PC-3 (cell line): Measurements from ENCODE around the gene LTBP4. TPM values are rescaled to one million over a fixed set of nuclear protein-coding genes. Genes with fewer than 3 reads are reported as not detected.

Source experiments
- ATAC-seq: fragments of 200-7000 bp; cut with Tn5 transposase; 2 replicates; pipeline ENCODE4 v1.9.1; 2020; ENCODE audit warnings: mild to moderate bottlenecking, moderate library complexity
- BruUV-seq: library from RNA; stranded (reverse); fragments of 400-500 nt; replicated peaks from 2 replicates; lab custom pipeline; 2021; lab: Mats Ljungman, UMichigan
- CTCF ChIA-PET: fragments of 300-600 bp; sonication (Branson Sonifier 250); formaldehyde crosslinking; loops from one replicate; lab custom pipeline; 2022; ENCODE audit warnings: antibody characterized with exemption; lab: Charles Lee
- POLR2A ChIA-PET: fragments of 300-600 bp; sonication (Branson Sonifier 250); formaldehyde crosslinking; loops from one replicate; lab custom pipeline; 2022; ENCODE audit warnings: antibody characterized with exemption; ENCODE audit not compliant: unreplicated experiment; lab: Charles Lee
- DNase-seq: peaks from one replicate; pipeline ENCODE4 v3.0.0-alpha.2; 2015
- H2AFZ ChIP-seq: fragments of 300-600 bp; sonication (generic); 2 replicates; pipeline ENCODE4 v1.6.0; 2016; ENCODE audit warnings: antibody characterized with exemption, low read length
- H3F3A ChIP-seq: fragments of 300-600 bp; sonication (generic); one replicate; pipeline ENCODE4 v1.6.0; 2017; ENCODE audit warnings: antibody characterized with exemption, low read length, control low read depth, mild to moderate bottlenecking; ENCODE audit not compliant: unreplicated experiment
- H3K27ac ChIP-seq: fragments of 300-600 bp; sonication (generic); 2 replicates; pipeline ENCODE4 v1.5.1; 2016; ENCODE audit warnings: mild to moderate bottlenecking, low read length
- H3K27me3 ChIP-seq: fragments of 300-600 bp; sonication (generic); 2 replicates; pipeline ENCODE4 v1.6.1; 2016; ENCODE audit warnings: low read length, mixed read lengths
- H3K36me3 ChIP-seq: fragments of 300-600 bp; sonication (generic); 2 replicates; pipeline ENCODE4 v1.6.1; 2016; ENCODE audit warnings: low read depth, mixed run types, low read length, mixed read lengths
- H3K4me1 ChIP-seq: fragments of 300-600 bp; sonication (generic); 2 replicates; pipeline ENCODE4 v1.5.1; 2016; ENCODE audit warnings: low read length; ENCODE audit not compliant: insufficient read depth
- H3K4me2 ChIP-seq: fragments of 300-600 bp; sonication (generic); 2 replicates; pipeline ENCODE4 v1.6.0; 2016; ENCODE audit warnings: low read length
- H3K4me3 ChIP-seq: fragments of 300-600 bp; sonication (generic); 2 replicates; pipeline ENCODE4 v1.5.1; 2016; ENCODE audit warnings: mild to moderate bottlenecking, low read length, mixed read lengths
- H3K79me2 ChIP-seq: fragments of 300-600 bp; sonication (generic); 2 replicates; pipeline ENCODE4 v1.6.1; 2017; ENCODE audit warnings: low read length, mixed read lengths
- H3K9ac ChIP-seq: fragments of 300-600 bp; sonication (generic); 2 replicates; pipeline ENCODE4 v1.6.0; 2016; ENCODE audit warnings: mild to moderate bottlenecking, low read length
- H3K9me2 ChIP-seq: fragments of 300-600 bp; sonication (generic); replicated peaks from 2 replicates; pipeline ENCODE4 v1.6.1; 2016; ENCODE audit warnings: mixed run types, low read length, mixed read lengths
- H3K9me3 ChIP-seq: fragments of 300-600 bp; sonication (generic); 2 replicates; pipeline ENCODE4 v1.6.1; 2016; ENCODE audit warnings: low read length, mixed read lengths
- H4K20me1 ChIP-seq: fragments of 300-600 bp; sonication (generic); 2 replicates; pipeline ENCODE4 v1.6.1; 2016; ENCODE audit warnings: low read length, mixed read lengths
- CTCF ChIP-seq: fragments of 300-600 bp; sonication (generic); conservative IDR thresholded peaks from 2 replicates; pipeline ENCODE4 v1.5.1; 2017; ENCODE audit warnings: antibody characterized with exemption, low read depth, mild to moderate bottlenecking, low read length
- EZH2 ChIP-seq: fragments of 300-600 bp; sonication (generic); IDR thresholded peaks from one replicate; pipeline ENCODE4 v1.6.1; 2017; ENCODE audit warnings: antibody characterized with exemption, mild to moderate bottlenecking, low read length; ENCODE audit not compliant: unreplicated experiment
- EZH2phosphoT487 ChIP-seq: fragments of 300-600 bp; sonication (generic); IDR thresholded peaks from 2 replicates; pipeline ENCODE4 v1.6.1; 2018; ENCODE audit warnings: mild to moderate bottlenecking, antibody characterized with exemption, low read length, borderline replicate concordance
- intact Hi-C: fragments of 100-400 bp; cut with micrococcal nuclease; formaldehyde crosslinking; loops from 2 replicates; pipeline ENCODE4 v1.9.0; 2023
- total RNA-seq: library from RNA; depleted of rRNA; stranded (reverse); fragments of >200 nt; gene quantifications from 2 replicates; pipeline ENCODE4 v1.2.3, GENCODE V29; 2014

Gene LTBP4
- total RNA-seq, 1 experiment from 2014 or later: 8.9 TPM

GRCh38 chr19:40629346-40629745, 28.2 kb downstream of the LTBP4 start:
- H3K36me3 ChIP-seq: no peaks in the 10 kb centered on the region; the same call in 1 of the 2 replicates
- no peak overlapping the region for H3K27ac ChIP-seq
- H2AFZ ChIP-seq: no peak overlapping the region
- no peak overlapping the region for H3K4me3 ChIP-seq
- H3K4me1 ChIP-seq: peaks cover 21% of the 10 kb centered on the region
- H3K79me2 ChIP-seq: no peaks in the 10 kb centered on the region
- ChIA-PET CTCF (no interaction called here), POLR2A (no interaction called here)
- BruUV-seq: no TSS peak
- ATAC-seq (no peak), DNase-seq (no peak)
- H3K9me2 ChIP-seq: no peaks in the 10 kb centered on the region
- H3K4me2 ChIP-seq: no peak overlapping the region
- no peaks in the 10 kb centered on the region for H4K20me1 ChIP-seq
- no peaks in the 10 kb centered on the region for H3F3A ChIP-seq
- intact Hi-C loops: no loop called here
- no peak overlapping the region for H3K9ac ChIP-seq
- TF ChIP-seq EZH2 (no peak), CTCF (no peak), EZH2phosphoT487 (no peak)
- H3K9me3 ChIP-seq: no peaks in the 10 kb centered on the region
- H3K27me3 ChIP-seq: no peaks in the 10 kb centered on the region

GRCh38 chr19:40630571-40631160, 29.5 kb downstream of the LTBP4 start:
- ATAC-seq (no peak), DNase-seq (no peak)
- H3K4me1 ChIP-seq: peaks cover 22% of the 10 kb centered on the region
- H4K20me1 ChIP-seq: no peaks in the 10 kb centered on the region
- no peaks in the 10 kb centered on the region for H3K9me2 ChIP-seq
- no peaks in the 10 kb centered on the region for H3K27me3 ChIP-seq
- no peaks in the 10 kb centered on the region for H3F3A ChIP-seq
- no TSS peak for BruUV-seq
- no peaks in the 10 kb centered on the region for H3K79me2 ChIP-seq
- no peaks in the 10 kb centered on the region for H3K9me3 ChIP-seq
- no peak overlapping the region for H3K9ac ChIP-seq
- no peak overlapping the region for H3K27ac ChIP-seq
- CTCF ChIA-PET: no interaction called here
- H3K36me3 ChIP-seq: no peaks in the 10 kb centered on the region; the same call in 1 of the 2 replicates
- POLR2A ChIA-PET: no interaction called here
- H3K4me3 ChIP-seq: no peak overlapping the region
- no peak overlapping the region for H3K4me2 ChIP-seq
- intact Hi-C loops: no loop called here
- TF ChIP-seq CTCF: no peak
- TF ChIP-seq EZH2phosphoT487: no peak
- TF ChIP-seq EZH2: no peak
- no peak overlapping the region for H2AFZ ChIP-seq

- BruUV-seq: no TSS peak
- CTCF ChIA-PET: interaction anchor here (1.1 kb wide), 1 partner anchor 27 kb away, joined by 4 read pairs; no protein-coding TSS in a partner anchor
Measured at GRCh38 chr19:40632311-40633036, 31.3 kb downstream of the LTBP4 start.

More at GRCh38 chr19:40632311-40633036, 31.3 kb downstream of the LTBP4 start:
- Histone ChIP-seq H3K4me2 (peak overlapping the region; percentile 73), H3K27me3 (no peaks in the 10 kb centered on the region), H2AFZ (no peak overlapping the region), H3F3A (no peaks in the 10 kb centered on the region), H3K9ac (no peak overlapping the region), H3K27ac (no peak overlapping the region), H3K9me2 (no peaks in the 10 kb centered on the region), H3K4me3 (no peak overlapping the region), H3K9me3 (no peaks in the 10 kb centered on the region), H4K20me1 (no peaks in the 10 kb centered on the region), H3K4me1 (peaks cover 22% of the 10 kb centered on the region), H3K36me3 (no peaks in the 10 kb centered on the region; the same call in 1 of the 2 replicates), H3K79me2 (no peaks in the 10 kb centered on the region)
- peak; percentile 3 for DNase-seq
- POLR2A ChIA-PET: no interaction called here
- intact Hi-C loops: no loop called here
- TF ChIP-seq EZH2phosphoT487 (no peak), CTCF (no peak), EZH2 (no peak)
- no peak for ATAC-seq
